Left ventricle myocardium inferior (tissue), 1 donor: ENCODE results near the gene OPA3. TPM values are rescaled to one million over a fixed set of nuclear protein-coding genes. Genes with fewer than 3 reads are reported as not detected.

Source experiments
- DNase-seq: peaks from one replicate; pipeline ENCODE4 v3.0.0-alpha.2; 2020
- H3K27ac ChIP-seq: fragments of 200-600 bp; replicated peaks from 2 replicates; pipeline ENCODE4 v1.8.0; 2021
- H3K27me3 ChIP-seq: fragments of 200-600 bp; 2 replicates; pipeline ENCODE4 v1.8.0; 2021; ENCODE audit warnings: low read depth
- H3K36me3 ChIP-seq: fragments of 200-600 bp; 2 replicates; pipeline ENCODE4 v1.8.0; 2021
- H3K4me1 ChIP-seq: fragments of 200-600 bp; 2 replicates; pipeline ENCODE4 v1.8.0; 2021
- H3K4me3 ChIP-seq: fragments of 200-600 bp; 2 replicates; pipeline ENCODE4 v1.8.0; 2021; ENCODE audit warnings: mild to moderate bottlenecking, moderate library complexity
- H3K9me3 ChIP-seq: fragments of 200-600 bp; replicated peaks from 2 replicates; pipeline ENCODE4 v1.8.0; 2021
- intact Hi-C: fragments of 100-400 bp; cut with micrococcal nuclease; formaldehyde crosslinking; loops from one replicate; pipeline ENCODE4 v1.11.0; 2022
- total RNA-seq: library from RNA; stranded (reverse); fragmentation: NEBNext Ultra II Directional; extraction: Animal tissue kit (Norgen Biotek cat#: 25700); gene quantifications from one replicate; pipeline ENCODE4 v1.2.1, GENCODE V29; 2021
- TF ChIP-seq, protein P1 (sequence below): fragments of 200-600 bp; IDR thresholded peaks from 2 replicates; pipeline ENCODE4 v1.8.0; 2021; ENCODE audit warnings: antibody characterized with exemption, mild to moderate bottlenecking, borderline replicate concordance
- donor health status: DM: no; HTN: yes; CAD: no; lungs with severe emphysema.

The OPA3 gene
- total RNA-seq, 1 donor from 2014 or later = 25.3 TPM

DNA sequence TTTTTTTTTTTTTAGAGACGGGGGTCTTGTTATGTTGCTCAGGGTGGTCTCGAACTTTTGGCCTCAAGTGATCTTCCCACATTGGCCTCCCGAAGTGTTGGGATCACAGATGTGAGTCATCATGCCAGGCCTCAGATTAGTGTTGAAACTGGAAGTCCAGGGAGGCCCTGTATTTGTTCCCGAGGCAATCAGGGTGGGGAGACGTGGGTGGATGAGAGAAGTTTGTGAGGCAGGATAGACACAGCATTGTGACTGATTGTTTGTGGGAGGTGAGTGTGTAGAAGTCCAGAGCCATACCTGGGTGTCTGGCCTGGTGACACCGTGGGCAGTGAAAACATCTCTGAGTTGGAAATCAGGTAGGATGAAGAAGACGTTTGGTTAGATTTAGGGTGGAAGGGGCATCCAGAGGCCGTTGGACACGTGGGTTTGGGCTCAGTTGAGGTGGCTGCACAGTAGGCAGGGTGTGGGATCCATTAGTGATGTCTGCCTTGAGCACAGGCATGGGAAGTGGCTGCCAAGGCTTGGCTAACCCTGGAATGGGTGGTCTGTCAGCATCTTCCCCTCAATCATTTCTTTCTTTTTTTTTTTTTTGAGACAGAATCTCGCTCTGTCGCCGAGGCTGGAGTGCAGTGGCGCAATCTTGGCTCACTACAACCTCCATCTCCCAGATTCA is 100.2 kb downstream of the OPA3 start:
- no peak overlapping the region for H3K4me3 ChIP-seq
- no peaks in the 10 kb centered on the region for H3K9me3 ChIP-seq
- TF ChIP-seq, protein P1, sequence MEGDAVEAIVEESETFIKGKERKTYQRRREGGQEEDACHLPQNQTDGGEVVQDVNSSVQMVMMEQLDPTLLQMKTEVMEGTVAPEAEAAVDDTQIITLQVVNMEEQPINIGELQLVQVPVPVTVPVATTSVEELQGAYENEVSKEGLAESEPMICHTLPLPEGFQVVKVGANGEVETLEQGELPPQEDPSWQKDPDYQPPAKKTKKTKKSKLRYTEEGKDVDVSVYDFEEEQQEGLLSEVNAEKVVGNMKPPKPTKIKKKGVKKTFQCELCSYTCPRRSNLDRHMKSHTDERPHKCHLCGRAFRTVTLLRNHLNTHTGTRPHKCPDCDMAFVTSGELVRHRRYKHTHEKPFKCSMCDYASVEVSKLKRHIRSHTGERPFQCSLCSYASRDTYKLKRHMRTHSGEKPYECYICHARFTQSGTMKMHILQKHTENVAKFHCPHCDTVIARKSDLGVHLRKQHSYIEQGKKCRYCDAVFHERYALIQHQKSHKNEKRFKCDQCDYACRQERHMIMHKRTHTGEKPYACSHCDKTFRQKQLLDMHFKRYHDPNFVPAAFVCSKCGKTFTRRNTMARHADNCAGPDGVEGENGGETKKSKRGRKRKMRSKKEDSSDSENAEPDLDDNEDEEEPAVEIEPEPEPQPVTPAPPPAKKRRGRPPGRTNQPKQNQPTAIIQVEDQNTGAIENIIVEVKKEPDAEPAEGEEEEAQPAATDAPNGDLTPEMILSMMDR = no peak
- no peak for DNase-seq
- H3K36me3 ChIP-seq = no peaks in the 10 kb centered on the region
- no peak overlapping the region for H3K27ac ChIP-seq
- peaks cover 8% of the 10 kb centered on the region for H3K4me1 ChIP-seq
- intact Hi-C loops = no loop called here
- H3K27me3 ChIP-seq = no peaks in the 10 kb centered on the region

DNA sequence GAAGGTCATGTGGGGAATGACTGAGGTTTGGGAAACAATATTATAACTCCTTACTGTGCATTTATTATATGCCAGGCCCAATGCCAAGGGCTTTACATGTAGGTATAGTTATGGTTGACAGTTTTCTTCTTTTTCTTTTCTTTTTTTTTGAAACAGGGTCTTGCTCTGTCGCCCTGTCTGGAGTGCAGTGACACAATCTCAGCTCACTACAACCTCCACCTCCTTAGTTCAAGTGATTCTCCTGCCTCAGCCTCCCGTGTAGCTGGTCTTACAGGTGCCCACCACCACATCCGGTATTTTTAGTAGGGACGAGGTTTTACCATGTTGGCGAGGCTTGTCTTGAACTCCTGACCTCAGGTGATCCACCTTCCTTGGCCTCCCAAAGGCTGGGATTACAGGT is 101.6 kb downstream of the OPA3 start:
- no peaks in the 10 kb centered on the region for H3K27me3 ChIP-seq
- peaks cover 11% of the 10 kb centered on the region for H3K4me1 ChIP-seq
- TF ChIP-seq, protein P1 = no peak
- no peak overlapping the region for H3K4me3 ChIP-seq
- no peak for DNase-seq
- intact Hi-C loops = no loop called here
- H3K9me3 ChIP-seq = no peaks in the 10 kb centered on the region
- no peaks in the 10 kb centered on the region for H3K36me3 ChIP-seq
- H3K27ac ChIP-seq = no peak overlapping the region

DNA sequence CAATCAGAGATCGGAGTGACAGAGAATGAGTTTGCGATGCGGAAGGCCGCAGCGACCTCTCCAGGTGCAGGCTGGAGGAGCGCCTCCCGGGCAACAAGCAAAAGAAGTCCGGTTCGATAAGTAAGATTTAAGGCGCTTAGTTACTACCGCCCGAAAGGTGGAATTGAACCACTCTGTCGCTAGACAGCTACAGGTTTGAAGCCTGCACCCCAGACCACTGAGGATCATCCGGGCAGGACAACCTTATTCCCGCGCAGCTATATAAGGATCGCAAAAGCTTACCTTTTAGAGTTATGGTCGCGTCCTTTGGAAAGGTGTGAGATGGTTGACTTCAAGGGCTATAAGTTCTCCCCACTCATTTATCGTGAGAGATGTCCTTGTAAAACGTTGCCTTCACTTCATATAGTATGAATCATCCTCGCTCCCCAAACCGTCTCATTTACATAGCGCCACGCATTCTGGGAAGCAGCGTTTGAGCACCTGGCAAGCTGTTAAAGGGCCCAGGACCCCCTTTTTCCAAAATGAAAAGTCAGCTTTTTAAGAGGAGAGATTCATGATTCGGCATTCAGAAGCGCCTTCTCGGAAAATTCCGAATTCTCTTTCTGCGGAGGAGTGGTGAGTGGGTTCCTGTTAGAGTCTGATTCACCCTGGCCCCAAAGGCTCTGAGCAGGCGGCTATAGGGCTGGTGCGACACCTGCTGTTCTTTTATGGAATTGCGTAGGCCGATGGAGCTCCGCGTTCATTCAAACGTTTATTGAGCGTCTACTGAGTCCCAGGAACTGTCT is 106.0 kb downstream of the OPA3 start:
- peak overlapping the region; percentile 70 for H3K4me3 ChIP-seq
- TF ChIP-seq, protein P1 = peak; percentile 99
- intact Hi-C loops = loop anchor here (1.0 kb wide), 1 partner anchor 39 kb away; no protein-coding TSS in a partner anchor
- peaks cover 14% of the 10 kb centered on the region for H3K4me1 ChIP-seq
- H3K27me3 ChIP-seq = peaks cover 9% of the 10 kb centered on the region
- H3K9me3 ChIP-seq = no peaks in the 10 kb centered on the region
- no peaks in the 10 kb centered on the region for H3K36me3 ChIP-seq
- peak overlapping the region; percentile 98 for H3K27ac ChIP-seq
- DNase-seq = peak; percentile 81

DNA sequence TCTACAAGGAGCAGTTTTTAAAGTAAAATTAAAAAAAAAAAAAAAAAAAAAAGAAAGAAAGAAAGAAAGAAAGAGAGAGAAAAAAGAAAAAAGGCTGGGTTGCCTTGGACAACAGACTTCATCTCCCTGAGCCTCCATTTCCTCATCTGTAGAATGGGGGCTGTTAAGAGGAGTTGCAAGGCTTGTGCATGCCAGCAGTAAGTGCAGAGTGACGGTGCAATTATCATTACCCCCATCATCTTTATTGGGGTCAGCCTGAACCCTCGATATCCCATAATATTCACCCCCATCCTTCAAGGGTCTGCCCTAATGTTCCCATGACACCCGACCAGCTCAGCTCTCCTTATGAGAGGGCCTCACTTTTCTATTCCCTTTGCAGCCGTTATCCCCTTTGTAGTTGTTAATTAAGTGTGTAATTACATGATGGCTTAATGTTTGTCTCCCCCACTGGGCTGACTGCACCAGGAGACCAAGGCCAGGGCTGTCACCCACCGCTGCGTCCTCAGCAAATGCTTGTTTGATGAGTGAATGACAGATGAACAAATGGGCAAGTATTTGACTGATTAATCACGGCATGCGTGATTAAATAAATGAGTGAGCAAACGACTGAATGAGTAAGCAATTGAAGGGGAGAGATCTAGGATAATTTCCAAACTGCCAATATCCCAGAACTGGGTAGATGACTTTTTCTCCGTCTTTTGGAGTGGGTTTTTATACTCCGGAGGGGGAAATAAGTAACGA is 106.7 kb downstream of the OPA3 start:
- H3K4me3 ChIP-seq = peak overlapping the region; percentile 70
- H3K27ac ChIP-seq = peak overlapping the region; percentile 98
- intact Hi-C loops = loop anchor here (1.0 kb wide), 1 partner anchor 39 kb away; no protein-coding TSS in a partner anchor
- H3K9me3 ChIP-seq = no peaks in the 10 kb centered on the region
- peaks cover 16% of the 10 kb centered on the region for H3K27me3 ChIP-seq
- peaks cover 14% of the 10 kb centered on the region for H3K4me1 ChIP-seq
- H3K36me3 ChIP-seq = no peaks in the 10 kb centered on the region
- TF ChIP-seq, protein P1 = no peak
- no peak for DNase-seq

Other genes with a start within 250 kb of the OPA3 start
- not detected for gene KLC3, start 244.1 kb downstream of the OPA3 start, total RNA-seq
- 11.4 TPM for gene ERCC2, start 214.2 kb downstream of the OPA3 start, total RNA-seq
- 207 TPM for gene PPP1R13L, start 179.7 kb downstream of the OPA3 start, total RNA-seq
- 5.2 TPM for gene POLR1G, start 178.2 kb downstream of the OPA3 start, total RNA-seq
- 108 TPM for gene ERCC1, start 160.9 kb downstream of the OPA3 start, total RNA-seq
- gene FOSB, start 116.8 kb downstream of the OPA3 start, total RNA-seq = 0.33 TPM
- 19.1 TPM for gene RTN2, start 87.8 kb downstream of the OPA3 start, total RNA-seq
- 0.19 TPM for gene PPM1N, start 86.4 kb downstream of the OPA3 start, total RNA-seq
- 32.8 TPM for gene VASP, start 77.3 kb downstream of the OPA3 start, total RNA-seq
- gene GPR4, start 17.4 kb upstream of the OPA3 start, total RNA-seq = 5.1 TPM
- gene EML2, start 54.6 kb upstream of the OPA3 start, total RNA-seq = 48.4 TPM
- gene GIPR, start 83.4 kb upstream of the OPA3 start, total RNA-seq = 4.7 TPM
- 249 TPM for gene SNRPD2, start 107.2 kb upstream of the OPA3 start, total RNA-seq
- gene QPCTL, start 107.9 kb upstream of the OPA3 start, total RNA-seq = 2.2 TPM
- gene FBXO46, start 146.1 kb upstream of the OPA3 start, total RNA-seq = 9.4 TPM
- not detected for gene MEIOSIN, start 148.6 kb upstream of the OPA3 start, total RNA-seq
- 21.8 TPM for gene SIX5, start 184.4 kb upstream of the OPA3 start, total RNA-seq
- gene DMPK, start 197.7 kb upstream of the OPA3 start, total RNA-seq = 284 TPM
- gene DMWD, start 208.0 kb upstream of the OPA3 start, total RNA-seq = 69.2 TPM
- not detected for gene RSPH6A, start 230.5 kb upstream of the OPA3 start, total RNA-seq